ENCODE results near the gene CDH8. TPM values are rescaled to one million over a fixed set of nuclear protein-coding genes. Genes with fewer than 3 reads are reported as not detected.
"Not testable (repeated sequence)": the region's sequence is repeated elsewhere in the genome, so short reads cannot be mapped to it uniquely, and the experiment has no call there.

The CDH8 gene
- total RNA-seq, 2 experiments from 2014 or later = not detected

DNA sequence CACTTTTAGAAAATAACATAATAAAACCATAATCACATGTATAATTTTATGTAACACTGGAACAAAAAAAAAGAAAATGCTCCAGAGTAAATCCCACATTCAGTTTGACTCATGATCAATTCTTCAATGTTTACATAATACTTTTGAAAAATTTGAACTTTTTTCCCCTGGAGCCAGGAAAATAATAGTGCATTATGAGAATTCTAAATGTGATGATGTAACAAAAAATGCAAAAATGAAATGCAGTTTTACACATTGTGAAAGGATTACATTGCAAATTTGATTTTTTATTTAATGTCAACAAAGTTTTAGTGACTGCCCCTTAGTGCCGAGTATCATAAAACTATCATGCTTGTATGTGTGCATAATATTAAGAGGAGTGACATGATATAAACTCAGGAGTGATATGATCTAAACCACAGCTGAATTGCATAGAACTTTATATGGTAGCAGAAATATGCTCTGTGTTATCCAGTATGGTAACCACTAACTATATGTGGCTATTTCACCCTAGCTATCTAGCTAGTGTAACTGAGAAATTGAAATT is 238.2 kb downstream of the CDH8 start:
- intact Hi-C loops (cut with DNase I, micrococcal nuclease) = no loop called here
- Mint-ChIP-seq H3K27me3 (no peaks in the 10 kb centered on the region), H3K9me3 (ENCODE audit: low read depth) (peaks cover 19% of the 10 kb centered on the region), H3K27ac (no peak overlapping the region), H3K36me3 (ENCODE audit: low read depth) (no peaks in the 10 kb centered on the region), H3K4me3 (no peak overlapping the region), H3K4me1 (no peaks in the 10 kb centered on the region)
- POLR2A ChIA-PET = no interaction called here
- ATAC-seq = no peak
- no peak for DNase-seq
- CTCF ChIA-PET = no interaction called here

DNA sequence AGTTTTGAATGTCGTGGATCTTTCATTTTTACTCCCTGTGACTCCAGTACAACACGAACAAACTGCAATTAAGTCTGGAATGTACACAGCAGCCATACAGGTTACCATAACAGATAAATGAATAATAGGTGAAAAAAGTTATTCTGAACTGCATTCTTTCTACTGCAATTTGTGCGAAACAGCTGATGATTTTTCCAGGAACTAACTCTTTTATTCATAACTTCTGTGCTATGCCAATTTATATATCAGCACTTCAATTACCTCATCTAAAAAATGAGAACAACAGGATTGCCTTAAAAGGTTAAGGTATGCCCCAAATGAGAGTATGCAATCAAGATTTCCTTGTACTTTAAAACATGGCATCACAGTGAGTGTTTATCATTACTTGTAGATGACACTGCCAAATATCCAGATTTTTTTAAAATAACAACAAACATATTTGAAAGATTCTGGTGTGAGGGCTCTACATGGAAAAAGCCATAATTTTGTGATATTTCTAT is 238.9 kb downstream of the CDH8 start:
- H3K27ac Mint-ChIP-seq = no peak overlapping the region
- CTCF ChIA-PET = no interaction called here
- intact Hi-C loops (cut with DNase I, micrococcal nuclease) = no loop called here
- DNase-seq (no peak), ATAC-seq (no peak)
- H3K4me1 Mint-ChIP-seq = no peaks in the 10 kb centered on the region
- POLR2A ChIA-PET = no interaction called here
- no peak overlapping the region for H3K4me3 Mint-ChIP-seq
- no peaks in the 10 kb centered on the region for H3K36me3 Mint-ChIP-seq (ENCODE audit: low read depth)
- no peaks in the 10 kb centered on the region for H3K27me3 Mint-ChIP-seq
- H3K9me3 Mint-ChIP-seq (ENCODE audit: low read depth) = peaks cover 21% of the 10 kb centered on the region

DNA sequence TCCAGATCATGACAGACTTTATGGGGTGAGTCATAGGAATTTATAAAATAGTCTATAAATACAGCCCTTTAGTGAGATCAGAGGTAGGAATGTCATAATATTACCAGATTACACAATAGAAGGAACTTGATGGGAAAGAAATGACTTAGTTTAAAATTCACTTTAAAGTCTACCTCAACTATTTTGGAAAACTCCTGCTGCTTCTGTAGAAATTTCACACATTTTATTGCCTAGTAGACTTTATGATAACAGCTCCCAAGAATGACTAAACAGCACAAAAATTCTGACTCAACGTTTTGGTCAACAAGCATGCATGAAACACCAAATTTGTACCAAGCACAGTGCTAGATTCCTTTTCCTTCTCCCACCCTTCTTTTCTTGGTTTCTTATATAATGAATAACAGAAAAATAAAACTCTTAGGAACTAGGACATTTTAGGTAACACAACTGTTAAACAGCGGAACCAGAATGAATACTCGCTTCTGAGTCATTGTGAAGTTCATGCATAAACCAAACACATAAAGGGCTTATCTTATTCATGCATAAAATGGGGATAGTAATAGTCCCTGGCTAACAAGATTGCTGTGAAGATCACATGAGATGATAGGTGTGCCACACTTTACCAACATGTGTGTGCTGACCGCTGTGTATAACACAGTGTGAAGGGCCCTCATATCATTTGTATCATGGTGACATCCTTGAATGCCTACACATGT is 243.9 kb downstream of the CDH8 start:
- Mint-ChIP-seq H3K36me3 (ENCODE audit: low read depth) (no peaks in the 10 kb centered on the region), H3K27me3 (no peaks in the 10 kb centered on the region), H3K4me1 (no peaks in the 10 kb centered on the region), H3K4me3 (no peak overlapping the region), H3K27ac (no peak overlapping the region), H3K9me3 (ENCODE audit: low read depth) (peaks cover 15% of the 10 kb centered on the region)
- DNase-seq = no peak
- CTCF ChIA-PET = no interaction called here
- intact Hi-C loops (cut with DNase I, micrococcal nuclease) = no loop called here
- ATAC-seq = no peak
- POLR2A ChIA-PET = no interaction called here

DNA sequence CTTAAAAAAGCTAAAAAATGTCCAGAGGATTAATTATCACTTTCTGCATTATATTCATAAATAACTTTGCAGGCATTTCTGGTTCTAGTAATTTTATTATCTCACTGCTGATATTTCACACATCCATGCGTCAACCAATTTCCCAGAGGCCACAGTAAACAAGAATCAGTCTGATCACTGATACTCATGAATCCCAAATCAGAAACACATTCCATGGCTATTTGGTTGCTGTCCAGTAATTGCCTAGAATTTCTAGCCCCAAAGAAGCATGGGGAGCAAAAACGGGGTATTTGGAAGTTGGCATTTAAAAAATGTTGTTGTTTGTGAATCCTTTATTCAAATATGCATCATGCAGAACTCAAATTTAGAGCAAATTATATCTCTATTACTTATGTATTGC is 244.8 kb downstream of the CDH8 start:
- Mint-ChIP-seq H3K4me3 (no peak overlapping the region), H3K4me1 (no peaks in the 10 kb centered on the region), H3K9me3 (ENCODE audit: low read depth) (peaks cover 11% of the 10 kb centered on the region), H3K36me3 (ENCODE audit: low read depth) (no peaks in the 10 kb centered on the region), H3K27me3 (no peaks in the 10 kb centered on the region), H3K27ac (no peak overlapping the region)
- ATAC-seq (no peak), DNase-seq (no peak)
- ChIA-PET POLR2A (no interaction called here), CTCF (no interaction called here)
- intact Hi-C loops (cut with DNase I, micrococcal nuclease) = no loop called here

DNA sequence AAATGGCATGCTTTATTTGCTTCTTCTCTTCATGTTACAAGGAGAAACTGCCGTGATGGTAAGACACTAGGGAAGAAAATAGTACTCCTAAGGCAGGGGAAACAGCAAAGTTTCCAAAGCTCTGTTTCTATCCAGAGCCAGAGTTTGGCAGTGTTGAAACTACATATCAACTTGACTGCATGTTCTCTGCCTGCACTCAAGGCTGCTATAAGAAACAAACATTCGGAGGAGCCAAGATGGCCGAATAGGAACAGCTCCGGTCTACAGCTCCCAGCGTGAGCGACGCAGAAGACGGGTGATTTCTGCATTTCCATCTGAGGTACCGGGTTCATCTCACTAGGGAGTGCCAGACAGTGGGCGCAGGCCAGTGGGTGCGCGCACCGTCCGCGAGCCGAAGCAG is 254.4 kb downstream of the CDH8 start:
- intact Hi-C loops (cut with DNase I, micrococcal nuclease); H3K27me3 Mint-ChIP-seq; ATAC-seq; H3K4me1 Mint-ChIP-seq; POLR2A ChIA-PET; DNase-seq; H3K36me3 Mint-ChIP-seq (ENCODE audit: low read depth); H3K4me3 Mint-ChIP-seq; H3K27ac Mint-ChIP-seq: not testable (repeated sequence)
- CTCF ChIA-PET = interaction anchor here (0.8 kb wide), 1 partner anchor 9 kb away, joined by 3 read pairs; no protein-coding TSS in a partner anchor
- H3K9me3 Mint-ChIP-seq (ENCODE audit: low read depth) = peaks cover 11% of the 10 kb centered on the region

DNA sequence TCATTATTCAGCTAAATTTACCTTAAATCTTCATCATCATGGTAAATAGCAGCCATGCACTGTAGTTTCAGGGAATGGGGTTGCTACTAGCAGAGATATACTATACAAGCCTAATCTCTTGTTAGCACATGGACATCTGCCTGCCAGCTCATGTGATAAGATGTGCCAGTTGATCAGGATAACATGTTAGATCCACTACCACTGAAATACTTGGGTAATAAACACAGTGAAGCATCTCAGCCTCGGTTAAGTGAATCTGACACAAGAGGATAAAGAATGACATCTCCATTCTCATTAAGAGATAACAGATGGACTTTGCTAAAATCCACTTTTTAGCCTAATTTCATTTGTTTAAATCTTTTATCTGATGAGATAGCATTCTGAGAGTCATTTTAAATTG is 256.1 kb downstream of the CDH8 start:
- ChIA-PET CTCF (no interaction called here), POLR2A (no interaction called here)
- Mint-ChIP-seq H3K9me3 (ENCODE audit: low read depth) (peaks cover 11% of the 10 kb centered on the region), H3K4me3 (no peak overlapping the region), H3K36me3 (ENCODE audit: low read depth) (no peaks in the 10 kb centered on the region), H3K4me1 (no peaks in the 10 kb centered on the region), H3K27ac (no peak overlapping the region), H3K27me3 (no peaks in the 10 kb centered on the region)
- DNase-seq (no peak), ATAC-seq (no peak)
- intact Hi-C loops (cut with DNase I, micrococcal nuclease) = no loop called here

DNA sequence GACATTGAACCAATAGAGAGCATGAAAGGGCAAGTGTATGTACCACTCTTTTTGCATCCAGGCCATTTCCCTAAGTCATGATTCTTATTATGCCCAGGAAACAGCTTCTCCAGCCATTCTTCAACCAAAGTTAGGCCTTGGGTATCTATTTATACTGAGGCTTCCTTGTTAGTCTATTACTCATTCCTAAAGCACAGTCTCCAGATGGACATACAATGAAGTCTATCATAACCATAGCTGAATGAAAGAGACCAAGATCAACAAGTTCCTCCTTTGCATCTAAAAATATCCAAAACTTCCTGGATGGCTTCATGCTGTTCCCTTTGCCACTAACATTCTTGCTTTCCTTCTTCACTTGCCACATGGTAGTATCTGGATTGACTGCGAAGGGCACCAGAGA is 265.9 kb downstream of the CDH8 start:
- H3K4me3 Mint-ChIP-seq = no peak overlapping the region

DNA sequence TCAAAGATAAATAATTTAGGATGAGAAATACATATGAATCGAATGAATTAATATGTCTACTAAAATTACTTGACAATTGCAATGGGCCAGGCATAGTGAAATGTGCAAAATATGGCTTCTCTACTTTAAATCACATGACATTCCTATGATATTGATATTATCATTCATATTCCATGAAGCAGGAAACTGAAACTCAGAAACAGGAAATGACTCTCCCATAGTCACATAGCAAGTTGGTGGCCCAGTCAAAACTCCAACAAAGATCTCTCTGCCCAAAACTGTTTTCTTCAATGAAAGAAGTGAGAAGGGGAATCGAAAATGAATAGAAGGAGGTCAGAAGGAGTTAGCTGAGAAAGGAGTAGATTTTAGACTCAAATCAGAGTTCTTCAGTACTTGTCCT is 272.2 kb downstream of the CDH8 start:
- H3K4me3 Mint-ChIP-seq = no peak overlapping the region
- ATAC-seq = no peak
- H3K36me3 Mint-ChIP-seq (ENCODE audit: low read depth) = no peaks in the 10 kb centered on the region
- CTCF ChIA-PET = no interaction called here
- DNase-seq = no peak
- peaks cover 21% of the 10 kb centered on the region for H3K9me3 Mint-ChIP-seq (ENCODE audit: low read depth)
- intact Hi-C loops (cut with DNase I, micrococcal nuclease) = no loop called here
- no peaks in the 10 kb centered on the region for H3K4me1 Mint-ChIP-seq
- H3K27me3 Mint-ChIP-seq = no peaks in the 10 kb centered on the region
- no peak overlapping the region for H3K27ac Mint-ChIP-seq
- POLR2A ChIA-PET = no interaction called here

More for the DNA sequence above, 265.9 kb downstream of the CDH8 start:
- intact Hi-C loops (cut with DNase I, micrococcal nuclease) = no loop called here
- ChIA-PET POLR2A (no interaction called here), CTCF (no interaction called here)
- no peak overlapping the region for H3K27ac Mint-ChIP-seq
- H3K9me3 Mint-ChIP-seq (ENCODE audit: low read depth) = peaks cover 20% of the 10 kb centered on the region
- ATAC-seq (no peak), DNase-seq (no peak)
- H3K4me1 Mint-ChIP-seq = no peaks in the 10 kb centered on the region
- no peaks in the 10 kb centered on the region for H3K36me3 Mint-ChIP-seq (ENCODE audit: low read depth)
- H3K27me3 Mint-ChIP-seq = no peaks in the 10 kb centered on the region

DNA sequence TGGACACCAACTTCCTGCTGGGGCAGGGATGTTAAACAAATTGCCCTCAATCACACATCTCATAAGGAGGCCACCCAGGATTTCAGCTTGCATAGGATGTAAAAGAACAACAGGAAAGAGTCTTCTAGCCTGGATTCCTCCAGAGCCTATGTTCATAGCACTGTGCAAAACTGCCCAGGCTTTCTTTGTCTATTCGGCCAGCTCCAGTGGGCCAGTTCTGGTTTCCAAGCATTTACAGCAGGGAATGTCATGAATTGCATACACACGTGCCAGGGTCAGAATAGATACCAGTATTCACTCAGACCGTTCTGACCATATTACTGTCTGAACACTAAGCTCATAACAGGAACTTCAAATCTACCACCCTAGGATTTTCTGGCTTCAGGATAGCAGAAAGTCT is 273.2 kb downstream of the CDH8 start:
- peaks cover 18% of the 10 kb centered on the region for H3K9me3 Mint-ChIP-seq (ENCODE audit: low read depth)
- intact Hi-C loops (cut with DNase I, micrococcal nuclease) = no loop called here
- no peak overlapping the region for H3K4me3 Mint-ChIP-seq
- POLR2A ChIA-PET = no interaction called here
- no peak for ATAC-seq
- H3K4me1 Mint-ChIP-seq = no peaks in the 10 kb centered on the region
- DNase-seq = no peak
- H3K36me3 Mint-ChIP-seq (ENCODE audit: low read depth) = no peaks in the 10 kb centered on the region
- H3K27me3 Mint-ChIP-seq = no peaks in the 10 kb centered on the region
- CTCF ChIA-PET = no interaction called here
- no peak overlapping the region for H3K27ac Mint-ChIP-seq

DNA sequence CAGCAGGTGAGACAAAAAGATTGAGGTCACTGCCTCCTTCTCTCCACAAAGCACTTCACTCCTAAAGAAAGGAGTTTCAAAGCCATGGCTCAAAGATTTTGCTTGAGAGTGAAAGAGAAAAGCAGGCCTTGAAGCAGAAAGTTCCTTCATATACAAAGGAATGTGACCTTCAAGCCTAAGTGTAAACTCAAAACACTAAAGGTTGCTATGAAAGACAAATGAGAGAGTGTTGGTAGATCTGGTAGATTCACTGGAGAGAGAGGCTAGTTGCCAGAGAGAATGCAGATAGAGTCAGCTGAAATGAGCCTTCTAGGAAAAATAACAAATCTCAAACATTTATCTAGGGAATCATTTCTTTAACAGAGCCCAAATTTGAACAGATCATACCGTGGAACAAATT is 305.2 kb downstream of the CDH8 start:
- POLR2A ChIA-PET = no interaction called here
- CTCF ChIA-PET = no interaction called here
- Mint-ChIP-seq H3K9me3 (ENCODE audit: low read depth) (peaks cover 14% of the 10 kb centered on the region), H3K4me3 (no peak overlapping the region), H3K4me1 (no peaks in the 10 kb centered on the region), H3K27ac (no peak overlapping the region), H3K36me3 (ENCODE audit: low read depth) (no peaks in the 10 kb centered on the region), H3K27me3 (no peaks in the 10 kb centered on the region)
- intact Hi-C loops (cut with DNase I, micrococcal nuclease) = no loop called here
- ATAC-seq (no peak), DNase-seq (no peak)

DNA sequence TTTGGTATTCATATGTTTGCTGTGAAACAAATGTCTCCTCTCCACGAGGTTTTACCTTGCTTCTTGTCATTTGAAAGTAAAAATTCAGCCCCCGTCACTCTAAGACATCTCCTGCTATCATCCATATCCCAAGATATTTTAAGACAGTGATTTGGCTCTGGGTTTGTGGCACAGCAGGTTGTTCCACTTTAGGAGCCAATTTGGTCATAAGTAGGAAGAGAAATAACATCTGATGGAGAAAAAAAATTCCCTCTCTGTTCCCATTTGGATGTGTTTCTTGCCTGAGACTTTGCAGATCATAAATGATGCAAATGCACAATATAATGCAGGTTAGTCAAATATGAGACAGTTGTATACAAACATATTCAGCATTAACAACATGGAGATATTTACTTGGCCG is 309.5 kb downstream of the CDH8 start:
- H3K4me3 Mint-ChIP-seq = no peak overlapping the region
- no peak overlapping the region for H3K27ac Mint-ChIP-seq
- ATAC-seq = no peak
- peaks cover 10% of the 10 kb centered on the region for H3K9me3 Mint-ChIP-seq (ENCODE audit: low read depth)
- ChIA-PET CTCF (no interaction called here), POLR2A (no interaction called here)
- intact Hi-C loops (cut with DNase I, micrococcal nuclease) = no loop called here
- DNase-seq = no peak
- no peaks in the 10 kb centered on the region for H3K4me1 Mint-ChIP-seq
- H3K27me3 Mint-ChIP-seq = no peaks in the 10 kb centered on the region
- no peaks in the 10 kb centered on the region for H3K36me3 Mint-ChIP-seq (ENCODE audit: low read depth)

DNA sequence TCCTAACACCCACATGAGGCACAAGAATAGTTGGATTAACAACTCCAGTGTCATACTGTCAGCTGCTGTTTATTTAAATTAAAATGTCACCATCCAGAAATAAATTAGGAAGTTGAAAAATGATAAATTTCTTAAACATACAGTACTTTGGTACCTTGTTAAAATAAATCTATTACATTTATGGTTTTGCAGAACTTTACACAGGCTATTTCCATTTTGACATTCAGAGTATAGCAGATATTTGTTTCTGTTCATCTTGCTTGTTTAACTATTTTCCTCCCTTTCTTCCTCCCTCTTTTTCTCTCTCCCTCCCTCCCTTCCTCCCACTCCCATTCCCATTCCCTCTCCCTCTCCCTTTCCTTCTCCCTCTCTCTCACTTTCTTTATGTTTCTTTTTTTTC is 310.1 kb downstream of the CDH8 start:
- H3K4me1 Mint-ChIP-seq = no peaks in the 10 kb centered on the region
- no peaks in the 10 kb centered on the region for H3K27me3 Mint-ChIP-seq
- intact Hi-C loops (cut with DNase I, micrococcal nuclease) = no loop called here
- no peak overlapping the region for H3K4me3 Mint-ChIP-seq
- ChIA-PET POLR2A (no interaction called here), CTCF (no interaction called here)
- DNase-seq = no peak
- H3K9me3 Mint-ChIP-seq (ENCODE audit: low read depth) = peaks cover 10% of the 10 kb centered on the region
- ATAC-seq = no peak
- no peaks in the 10 kb centered on the region for H3K36me3 Mint-ChIP-seq (ENCODE audit: low read depth)
- H3K27ac Mint-ChIP-seq = no peak overlapping the region

All from activated CD4-positive, alpha-beta T cell treated with anti-CD3 and anti-CD28 coated beads for 36 hours (primary cell).